ENCODE data around the gene HLA-DOB. TPM values are rescaled to one million over a fixed set of nuclear protein-coding genes. Genes with fewer than 3 reads are reported as not detected.

Gene HLA-DOB
- total and polyA plus RNA-seq, 10 donors, result 30.7 to 179 (median 48.2) TPM

- Histone ChIP-seq H3K27ac (no peak overlapping the region), H3K9me3 (peaks cover 0 to 10% (median 0%) of the 10 kb centered on the region in 8 donors)
- DNase-seq, result no peak
Observed at GRCh38 chr6:32779036-32779435, 37.8 kb downstream of the HLA-DOB start.

GRCh38 chr6:32775071-32775470 lies 41.7 kb downstream of the HLA-DOB start:
- 29 to 74% (median 62%) methylated on average over 1 of the region's 1 CpG for WGBS, 5 donors
- no peaks in the 10 kb centered on the region for H3K9me3 ChIP-seq
- H3K4me3 ChIP-seq, result no peak overlapping the region
- TF ChIP-seq CTCF (IDR thresholded peaks at IDR 0.05 in 8 of 11, conservative IDR thresholded peaks at IDR 0.05 in 3 of 11) (no peak), POLR2AphosphoS5 (IDR thresholded peaks at IDR 0.05) (no peak), POLR2A (IDR thresholded peaks at IDR 0.05) (no peak)
- H3K36me3 ChIP-seq, result no peaks in the 10 kb centered on the region
- intact Hi-C loops (cut with DNase I; ENCODE audit: low total_unique reads), result loop anchor here (10.0 kb wide), 1 partner anchor 60 kb away; no protein-coding TSS in a partner anchor
- no peak overlapping the region for H3K27ac ChIP-seq
- H3K27me3 ChIP-seq (replicated peaks in 1 of 7), result peaks cover 0 to 16% (median 0%) of the 10 kb centered on the region in 7 donors
- DNase-seq, result no peak
- no peaks in the 10 kb centered on the region for H3K4me1 ChIP-seq

More at GRCh38 chr6:32779036-32779435, 37.8 kb downstream of the HLA-DOB start:
- peaks cover 0 to 4% (median 0%) of the 10 kb centered on the region in 6 donors for H3K4me1 ChIP-seq
- H3K4me3 ChIP-seq, result no peak overlapping the region
- TF ChIP-seq POLR2AphosphoS5 (IDR thresholded peaks at IDR 0.05), result no peak
- TF ChIP-seq CTCF (IDR thresholded peaks at IDR 0.05 in 8 of 11, conservative IDR thresholded peaks at IDR 0.05 in 3 of 11), result no peak
- TF ChIP-seq POLR2A (IDR thresholded peaks at IDR 0.05), result no peak
- intact Hi-C loops (cut with DNase I; ENCODE audit: low total_unique reads), result loop anchor here (10.0 kb wide), 1 partner anchor 64 kb away; no protein-coding TSS in a partner anchor
- no peaks in the 10 kb centered on the region for H3K27me3 ChIP-seq (replicated peaks in 1 of 7)
- H3K36me3 ChIP-seq, result no peaks in the 10 kb centered on the region

- Histone ChIP-seq H3K36me3 (no peaks in the 10 kb centered on the region), H3K27me3 (replicated peaks in 1 of 7) (peaks cover 0 to 22% (median 0%) of the 10 kb centered on the region in 7 donors), H3K27ac (no peak overlapping the region), H3K4me3 (no peak overlapping the region), H3K9me3 (no peaks in the 10 kb centered on the region), H3K4me1 (no peaks in the 10 kb centered on the region)
- 43 to 56% (median 52%) methylated on average over 1 of the region's 1 CpG for WGBS, 5 donors
- no peak for DNase-seq
- intact Hi-C loops (cut with DNase I; ENCODE audit: low total_unique reads), result loop anchor here (10.0 kb wide), 1 partner anchor 60 kb away; no protein-coding TSS in a partner anchor
- no peak for TF ChIP-seq POLR2AphosphoS5 (IDR thresholded peaks at IDR 0.05)
- TF ChIP-seq CTCF (IDR thresholded peaks at IDR 0.05 in 8 of 11, conservative IDR thresholded peaks at IDR 0.05 in 3 of 11), result no peak
- TF ChIP-seq POLR2A (IDR thresholded peaks at IDR 0.05), result no peak
Observed at GRCh38 chr6:32774426-32774825, 42.4 kb downstream of the HLA-DOB start.

- Histone ChIP-seq H3K4me3 (no peak overlapping the region), H3K4me1 (no peaks in the 10 kb centered on the region), H3K9me3 (no peaks in the 10 kb centered on the region), H3K27ac (no peak overlapping the region), H3K27me3 (replicated peaks in 1 of 7) (peaks cover 0 to 33% (median 6%) of the 10 kb centered on the region in 7 donors), H3K36me3 (no peaks in the 10 kb centered on the region)
- DNase-seq, result no peak
- no peak for TF ChIP-seq POLR2AphosphoS5 (IDR thresholded peaks at IDR 0.05)
- TF ChIP-seq POLR2A (IDR thresholded peaks at IDR 0.05), result no peak
- no peak for TF ChIP-seq CTCF (IDR thresholded peaks at IDR 0.05 in 8 of 11, conservative IDR thresholded peaks at IDR 0.05 in 3 of 11)
- whole genome bisulfite sequencing, 5 donors, result 10 to 25% (median 14%) methylated on average over 1 of the region's 1 CpG
- intact Hi-C loops (cut with DNase I; ENCODE audit: low total_unique reads), result loop anchor here (10.0 kb wide), 1 partner anchor 58 kb away; no protein-coding TSS in a partner anchor
Observed at GRCh38 chr6:32772656-32773055, 44.1 kb downstream of the HLA-DOB start.

Measured in spleen (tissue), 11 donors.